Measurements from ENCODE around the gene COA1. TPM values are rescaled to one million over a fixed set of nuclear protein-coding genes. Genes with fewer than 3 reads are reported as not detected.
"Not testable (repeated sequence)": the region's sequence is repeated elsewhere in the genome, so short reads cannot be mapped to it uniquely, and the experiment has no call there.

The COA1 gene
- total RNA-seq, 2 experiments from 2014 or later = 76.9 to 77.1 TPM

- intact Hi-C loops (cut with DNase I, micrococcal nuclease) = no loop called here
Observed at GRCh38 chr7:43630482-43630881, 98.8 kb downstream of the COA1 start.

DNA sequence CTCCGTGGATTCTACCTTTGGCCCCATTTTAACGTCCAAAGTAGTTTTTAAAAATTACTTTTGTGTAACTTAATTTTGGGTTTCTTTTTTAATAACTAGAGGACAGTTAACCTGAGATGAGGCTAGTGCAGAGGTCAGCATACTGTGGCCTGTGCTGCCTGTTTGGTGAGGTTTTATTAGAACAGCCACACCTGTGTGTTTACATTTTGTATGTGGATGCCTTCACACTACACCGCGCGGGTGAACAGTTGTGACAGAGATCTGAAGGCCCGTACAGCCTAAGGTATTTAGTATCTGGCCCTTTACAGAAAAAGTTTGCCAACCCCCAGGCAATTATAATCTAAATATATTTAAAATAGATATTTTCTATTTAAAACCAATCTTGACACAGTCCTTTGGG lies 99.5 kb downstream of the COA1 start:
- no peak overlapping the region for H3K4me3 Mint-ChIP-seq
- POLR2A ChIA-PET = interaction anchor here (0.6 kb wide), 1 partner anchor 91 kb away, joined by 3 read pairs; no protein-coding TSS in a partner anchor

More at GRCh38 chr7:43630482-43630881, 98.8 kb downstream of the COA1 start:
- no peaks in the 10 kb centered on the region for H3K27me3 Mint-ChIP-seq
- ChIA-PET POLR2A (interaction anchor here (0.6 kb wide), 1 partner anchor 91 kb away, joined by 3 read pairs; no protein-coding TSS in a partner anchor), CTCF (interaction anchor here (0.7 to 1.6 kb wide), 10 partner anchors 8 to 69 kb away, joined by 3 to 5 read pairs (median 4); partner anchors contain the start of gene STK17A)
- H3K27ac Mint-ChIP-seq = peak overlapping the region; percentile 79
- ATAC-seq (no peak), DNase-seq (no peak)
- H3K4me3 Mint-ChIP-seq = no peak overlapping the region
- no peaks in the 10 kb centered on the region for H3K9me3 Mint-ChIP-seq (ENCODE audit: low read depth)
- H3K4me1 Mint-ChIP-seq = peaks cover 90% of the 10 kb centered on the region
- peaks cover 83% of the 10 kb centered on the region for H3K36me3 Mint-ChIP-seq (ENCODE audit: low read depth)

GRCh38 chr7:43628431-43628830 lies 100.9 kb downstream of the COA1 start:
- peak overlapping the region; percentile 59 for H3K27ac Mint-ChIP-seq
- no peak for DNase-seq
- H3K27me3 Mint-ChIP-seq = no peaks in the 10 kb centered on the region
- peaks cover 95% of the 10 kb centered on the region for H3K4me1 Mint-ChIP-seq
- intact Hi-C loops (cut with DNase I, micrococcal nuclease) = no loop called here
- CTCF ChIA-PET = interaction anchor here (0.8 to 2.4 kb wide), 6 partner anchors 11 to 94 kb away, joined by 3 to 9 read pairs (median 4); partner anchors contain the start of gene STK17A
- peaks cover 82% of the 10 kb centered on the region for H3K36me3 Mint-ChIP-seq (ENCODE audit: low read depth)
- POLR2A ChIA-PET = interaction anchor here (0.9 kb wide), 1 partner anchor 12 kb away, joined by 4 read pairs; no protein-coding TSS in a partner anchor
- no peak overlapping the region for H3K4me3 Mint-ChIP-seq
- no peak for ATAC-seq
- H3K9me3 Mint-ChIP-seq (ENCODE audit: low read depth) = no peaks in the 10 kb centered on the region

More for the DNA sequence above, 99.5 kb downstream of the COA1 start:
- ATAC-seq (no peak), DNase-seq (no peak)
- H3K27me3 Mint-ChIP-seq = no peaks in the 10 kb centered on the region
- peaks cover 93% of the 10 kb centered on the region for H3K4me1 Mint-ChIP-seq
- peaks cover 85% of the 10 kb centered on the region for H3K36me3 Mint-ChIP-seq (ENCODE audit: low read depth)
- no peaks in the 10 kb centered on the region for H3K9me3 Mint-ChIP-seq (ENCODE audit: low read depth)
- no peak overlapping the region for H3K27ac Mint-ChIP-seq
- CTCF ChIA-PET = interaction anchor here (0.7 to 2.4 kb wide), 12 partner anchors 9 to 209 kb away, joined by 3 to 9 read pairs (median 4); partner anchors contain the start of gene STK17A
- intact Hi-C loops (cut with DNase I, micrococcal nuclease) = no loop called here

GRCh38 chr7:43627798-43628197 lies 101.5 kb downstream of the COA1 start:
- Mint-ChIP-seq H3K36me3 (ENCODE audit: low read depth) (peaks cover 80% of the 10 kb centered on the region), H3K4me1 (peaks cover 94% of the 10 kb centered on the region)
- H3K9me3 Mint-ChIP-seq (ENCODE audit: low read depth); DNase-seq; H3K27ac Mint-ChIP-seq; H3K4me3 Mint-ChIP-seq; H3K27me3 Mint-ChIP-seq; intact Hi-C loops (cut with DNase I, micrococcal nuclease); POLR2A ChIA-PET; ATAC-seq: not testable (repeated sequence)
- CTCF ChIA-PET = interaction anchor here (0.8 to 2.4 kb wide), 7 partner anchors 11 to 94 kb away, joined by 3 to 9 read pairs (median 5); partner anchors contain the start of gene STK17A

DNA sequence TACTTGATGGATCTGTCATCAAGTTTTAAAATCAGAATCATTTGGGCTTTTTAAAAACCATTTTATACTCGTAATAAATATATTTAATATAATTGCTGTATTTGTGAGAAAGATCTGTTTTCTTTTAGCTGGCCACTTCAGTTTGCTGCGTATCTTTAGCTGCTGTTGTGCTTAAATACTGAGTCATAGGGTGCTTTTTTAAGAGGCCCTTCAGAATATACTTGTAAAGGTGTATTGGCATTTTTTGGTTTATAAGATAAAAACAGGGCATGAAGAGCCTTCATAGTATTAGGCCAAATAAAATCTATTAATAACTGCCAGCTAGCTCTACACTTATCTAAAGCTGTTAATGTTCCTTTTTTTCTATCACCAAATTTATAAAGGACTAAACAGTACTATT lies 102.6 kb downstream of the COA1 start:
- Mint-ChIP-seq H3K27me3 (no peaks in the 10 kb centered on the region), H3K27ac (no peak overlapping the region), H3K36me3 (ENCODE audit: low read depth) (peaks cover 80% of the 10 kb centered on the region), H3K9me3 (ENCODE audit: low read depth) (no peaks in the 10 kb centered on the region), H3K4me3 (no peak overlapping the region), H3K4me1 (peaks cover 94% of the 10 kb centered on the region)
- CTCF ChIA-PET = interaction anchor here (0.9 to 2.7 kb wide), 6 partner anchors 12 to 94 kb away, joined by 3 to 13 read pairs (median 4); partner anchors contain the start of gene STK17A
- intact Hi-C loops (cut with DNase I, micrococcal nuclease) = no loop called here
- POLR2A ChIA-PET = interaction anchor here (0.6 to 1.4 kb wide), 2 partner anchors 44 to 259 kb away, joined by 3 to 4 read pairs; partner anchors contain the start of gene STK17A
- DNase-seq = no peak
- no peak for ATAC-seq

- ChIA-PET CTCF (interaction anchor here (0.9 to 2.7 kb wide), 6 partner anchors 13 to 95 kb away, joined by 3 to 13 read pairs (median 4); partner anchors contain the start of gene STK17A), POLR2A (interaction anchor here (0.7 to 1.4 kb wide), 2 partner anchors 42 to 43 kb away, joined by 3 read pairs; partner anchors contain the start of gene STK17A)
- H3K4me3 Mint-ChIP-seq = no peak overlapping the region
Observed at GRCh38 chr7:43625980-43626379, 103.3 kb downstream of the COA1 start.

DNA sequence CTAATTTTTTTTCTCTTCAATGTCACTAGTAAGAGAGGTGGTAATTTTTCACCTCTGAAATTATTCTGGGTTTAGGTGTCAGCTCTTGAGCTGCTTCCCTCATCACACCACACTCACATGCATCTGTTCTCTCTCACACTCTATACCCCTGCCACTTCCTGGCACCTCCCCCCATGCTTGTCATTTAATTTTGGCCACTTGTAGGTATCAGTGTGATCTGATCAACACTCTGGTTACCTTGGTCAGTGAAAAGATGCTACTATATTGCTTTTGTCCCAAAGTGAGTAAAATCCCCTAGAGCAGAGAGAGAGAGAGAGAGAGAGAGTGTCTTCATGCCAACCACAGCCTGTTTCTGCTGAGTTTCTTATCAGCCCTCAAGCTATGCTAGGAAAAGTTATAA lies 103.9 kb downstream of the COA1 start:
- ATAC-seq = peak; percentile 62
- no peaks in the 10 kb centered on the region for H3K9me3 Mint-ChIP-seq (ENCODE audit: low read depth)
- ChIA-PET CTCF (interaction anchor here (0.6 to 2.7 kb wide), 3 partner anchors 10 to 43 kb away, joined by 3 to 13 read pairs (median 4); partner anchors contain the start of gene STK17A), POLR2A (interaction anchor here (0.7 to 1.4 kb wide), 3 partner anchors 41 to 74 kb away, joined by 3 to 5 read pairs (median 3); partner anchors contain the start of gene STK17A)
- H3K27me3 Mint-ChIP-seq = no peaks in the 10 kb centered on the region
- peaks cover 76% of the 10 kb centered on the region for H3K36me3 Mint-ChIP-seq (ENCODE audit: low read depth)
- intact Hi-C loops (cut with DNase I, micrococcal nuclease) = loop anchor here in 1 of 2 experiments (2.0 kb wide), 1 partner anchor 73 kb away; no protein-coding TSS in a partner anchor
- H3K4me1 Mint-ChIP-seq = peaks cover 91% of the 10 kb centered on the region
- H3K4me3 Mint-ChIP-seq = peak overlapping the region; percentile 7
- peak overlapping the region; percentile 63 for H3K27ac Mint-ChIP-seq
- peak; percentile 60 for DNase-seq

More at GRCh38 chr7:43625980-43626379, 103.3 kb downstream of the COA1 start:
- no peaks in the 10 kb centered on the region for H3K27me3 Mint-ChIP-seq
- DNase-seq (no peak), ATAC-seq (peak; percentile 7)
- intact Hi-C loops (cut with DNase I, micrococcal nuclease) = loop anchor here in 1 of 2 experiments (2.0 kb wide), 1 partner anchor 73 kb away; no protein-coding TSS in a partner anchor
- peak overlapping the region; percentile 63 for H3K27ac Mint-ChIP-seq
- peaks cover 77% of the 10 kb centered on the region for H3K36me3 Mint-ChIP-seq (ENCODE audit: low read depth)
- no peaks in the 10 kb centered on the region for H3K9me3 Mint-ChIP-seq (ENCODE audit: low read depth)
- peaks cover 92% of the 10 kb centered on the region for H3K4me1 Mint-ChIP-seq

- Mint-ChIP-seq H3K4me3 (no peak overlapping the region), H3K36me3 (ENCODE audit: low read depth) (peaks cover 72% of the 10 kb centered on the region), H3K9me3 (ENCODE audit: low read depth) (no peaks in the 10 kb centered on the region), H3K4me1 (peaks cover 81% of the 10 kb centered on the region), H3K27ac (peak overlapping the region; percentile 76), H3K27me3 (no peaks in the 10 kb centered on the region)
- DNase-seq = no peak
- intact Hi-C loops (cut with DNase I, micrococcal nuclease) = loop anchor here in 1 of 2 experiments (2.0 kb wide), 1 partner anchor 75 kb away; no protein-coding TSS in a partner anchor
- ChIA-PET POLR2A (no interaction called here), CTCF (interaction anchor here (1.3 kb wide), 1 partner anchor 42 kb away, joined by 5 read pairs; the partner anchor contains the start of gene STK17A)
- ATAC-seq = no peak
Observed at GRCh38 chr7:43624156-43624555, 105.2 kb downstream of the COA1 start.

DNA sequence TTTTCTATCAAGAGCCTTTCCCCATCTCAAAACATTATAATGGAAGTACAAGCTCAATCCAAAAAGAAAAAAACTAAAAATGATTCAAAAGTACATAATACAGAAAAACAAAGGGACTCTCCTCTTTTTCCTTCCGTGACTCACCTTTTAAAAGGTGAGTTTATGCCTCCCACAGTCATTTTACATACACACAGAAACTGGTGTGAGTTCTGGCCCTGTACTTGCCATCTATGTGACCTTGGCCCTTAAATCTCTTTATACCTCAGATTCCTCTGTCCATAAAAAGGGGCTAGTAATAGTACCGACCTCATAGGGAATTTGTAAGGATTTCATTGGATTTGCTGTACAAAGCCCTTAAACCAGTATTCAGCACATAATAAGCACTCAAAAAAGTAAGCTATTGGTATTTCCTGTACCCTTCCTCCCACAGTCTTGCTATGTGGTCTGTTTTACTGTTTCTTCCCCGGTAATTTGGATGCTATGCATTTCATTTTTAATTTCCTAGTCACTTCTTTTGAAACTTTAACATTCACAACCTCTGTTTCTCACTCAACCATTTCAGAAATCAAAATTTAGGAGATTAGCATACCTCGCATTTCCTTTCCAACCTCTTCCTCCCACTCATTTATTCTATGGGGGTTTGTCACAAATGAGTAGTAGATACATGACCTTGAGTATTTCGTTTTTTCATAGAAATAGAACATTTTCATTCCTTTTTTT lies 107.4 kb downstream of the COA1 start:
- H3K27me3 Mint-ChIP-seq = no peaks in the 10 kb centered on the region
- H3K27ac Mint-ChIP-seq = peak overlapping the region; percentile 92
- H3K4me1 Mint-ChIP-seq = peaks cover 58% of the 10 kb centered on the region
- POLR2A ChIA-PET = interaction anchor here (0.6 to 2.4 kb wide), 6 partner anchors 26 to 293 kb away, joined by 3 to 14 read pairs (median 7); partner anchors contain the start of gene STK17A
- peaks cover 51% of the 10 kb centered on the region for H3K36me3 Mint-ChIP-seq (ENCODE audit: low read depth)
- CTCF ChIA-PET = interaction anchor here (0.6 to 7.3 kb wide), 8 partner anchors 12 to 216 kb away, joined by 3 to 45 read pairs (median 6); partner anchors contain the start of gene STK17A
- no peak for DNase-seq
- H3K9me3 Mint-ChIP-seq (ENCODE audit: low read depth) = no peaks in the 10 kb centered on the region
- peak; percentile 61 for ATAC-seq
- H3K4me3 Mint-ChIP-seq = peak overlapping the region; percentile 50
- intact Hi-C loops (cut with DNase I, micrococcal nuclease) = loop anchor here (1.0 to 2.0 kb wide), 6 partner anchors 9 to 57 kb away; no protein-coding TSS in a partner anchor

GRCh38 chr7:43619213-43620012 lies 109.9 kb downstream of the COA1 start:
- ATAC-seq (no peak), DNase-seq (no peak)
- Mint-ChIP-seq H3K36me3 (ENCODE audit: low read depth) (peaks cover 47% of the 10 kb centered on the region), H3K27me3 (no peaks in the 10 kb centered on the region), H3K4me3 (no peak overlapping the region), H3K9me3 (ENCODE audit: low read depth) (no peaks in the 10 kb centered on the region), H3K4me1 (peaks cover 54% of the 10 kb centered on the region), H3K27ac (no peak overlapping the region)
- intact Hi-C loops (cut with DNase I, micrococcal nuclease) = no loop called here
- POLR2A ChIA-PET = interaction anchor here (1.1 to 1.3 kb wide), 2 partner anchors 32 to 37 kb away, joined by 3 read pairs; partner anchors contain the start of gene STK17A
- CTCF ChIA-PET = interaction anchor here (1.0 to 7.3 kb wide), 10 partner anchors 12 to 81 kb away, joined by 3 to 45 read pairs (median 3); partner anchors contain the start of gene STK17A

All from activated CD4-positive, alpha-beta T cell treated with anti-CD3 and anti-CD28 coated beads for 36 hours (primary cell).